Spleen (tissue), 11 donors: ENCODE data around the gene SPACDR. TPM values are rescaled to one million over a fixed set of nuclear protein-coding genes. Genes with fewer than 3 reads are reported as not detected.

Experiments
- DNase-seq: peaks from one replicate; pipeline ENCODE4 v3.0.0-alpha.2; 2020
- H3K27ac ChIP-seq, 8 donors: fragments of 200-600 bp; sonication (generic) in 7 of 8; 1 replicate in 4 of 8; 2 replicates in 4 of 8; pipeline versions ENCODE4 v1.5.0 to v1.8.0; 2016 to 2021; ENCODE audit warnings: inconsistent platforms in 4 of 8, mild to moderate bottlenecking in 4 of 8, moderate library complexity in 1 of 8
- H3K27me3 ChIP-seq, 7 donors: fragments of 200-600 bp; sonication (generic) in 6 of 7; replicated peaks in 1 of 7; 1 replicate in 4 of 7; 2 replicates in 3 of 7; pipeline versions ENCODE4 v1.5.0 to v1.8.0; 2016 to 2021; ENCODE audit warnings: inconsistent platforms in 3 of 7, mild to moderate bottlenecking in 1 of 7
- H3K36me3 ChIP-seq, 6 donors: fragments of 200-600 bp; sonication (generic) in 5 of 6; 1 replicate in 4 of 6; 2 replicates in 2 of 6; pipeline versions ENCODE4 v1.5.0 to v1.8.0; 2016 to 2021; ENCODE audit warnings: inconsistent platforms in 2 of 6
- H3K4me1 ChIP-seq, 6 donors: fragments of 200-600 bp; sonication (generic) in 5 of 6; 1 replicate in 3 of 6; 2 replicates in 3 of 6; pipeline versions ENCODE4 v1.5.0 to v1.8.0; 2016 to 2021; ENCODE audit warnings: inconsistent platforms in 3 of 6
- H3K4me3 ChIP-seq, 8 donors: fragments of 200-600 bp; sonication (generic) in 7 of 8; 1 replicate in 4 of 8; 2 replicates in 4 of 8; pipeline versions ENCODE4 v1.5.0 to v1.8.0; 2016 to 2021; ENCODE audit warnings: inconsistent platforms in 4 of 8, mild to moderate bottlenecking in 4 of 8, moderate library complexity in 2 of 8
- H3K9me3 ChIP-seq, 8 donors: fragments of 200-600 bp; sonication (generic) in 7 of 8; 1 replicate in 4 of 8; 2 replicates in 4 of 8; pipeline versions ENCODE4 v1.5.0 to v1.8.0; 2016 to 2021; ENCODE audit warnings: inconsistent platforms in 4 of 8
- POLR2A ChIP-seq, 3 donors: fragments of 450-650 bp; IDR thresholded peaks; one replicate each; pipeline ENCODE4 v1.5.1; 2017; ENCODE audit warnings: antibody characterized with exemption in 3 of 3, mild to moderate bottlenecking in 1 of 3
- POLR2AphosphoS5 ChIP-seq, 3 donors: sonication (generic); formaldehyde crosslinking; IDR thresholded peaks; one replicate each; pipeline ENCODE4 v1.5.1; 2017; ENCODE audit warnings: antibody characterized with exemption in 3 of 3
- WGBS, 5 donors: extraction: QIAGEN DNeasy Blood & Tissue Kit in 3 of 5; methylation state at CpG; one replicate each; pipeline versions ENCODE4 v1.1.5 to v1.1.7; 2013 to 2018; 5-methylcytosine and 5-hydroxymethylcytosine counted together
- intact Hi-C: fragments of 100-400 bp; cut with DNase I; formaldehyde crosslinking; loops from one replicate; pipeline ENCODE4 v1.15.0; 2023; ENCODE audit warnings: low total_unique reads
- polyA plus RNA-seq, 3 donors: library from polyadenylated mRNA; stranded (reverse); fragments of 200-250 nt; gene quantifications; one replicate each; pipeline ENCODE4 v1.2.1, GENCODE V29; 2013
- total RNA-seq, 7 donors: library from RNA; depleted of rRNA in 3 of 7; stranded (reverse); fragments of >200 nt in 3 of 7; fragmentation: NEBNext Ultra II Directional in 4 of 7; extraction: Animal tissue kit (Norgen Biotek cat#: 25700) in 4 of 7; gene quantifications; one replicate each; pipeline versions ENCODE4 v1.1.0 to v1.2.1, GENCODE V29; 2016 to 2021
- TF ChIP-seq, protein P1 (sequence below), 11 experiments: fragments of 200-600 bp in 7 of 11; fragments of 450-650 bp in 4 of 11; sonication (generic) in 4 of 11; IDR thresholded peaks in 8 of 11; conservative IDR thresholded peaks in 3 of 11; 1 replicate in 7 of 11; 2 replicates in 4 of 11; pipeline versions ENCODE4 v1.4.0 to v1.8.0; 2016 to 2021; ENCODE audit warnings: antibody characterized with exemption in 11 of 11, inconsistent platforms in 4 of 11, mild to moderate bottlenecking in 1 of 11
- donor health status: healthy with polysubstance abuse.
- donor health status: DM: no; HTN: no; CAD: no; lungs with moderate emphysema.
- donor health status: DM: no; HTN: no; CAD: no.
- donor health status: Bipolar disorder and iron deficiency.
- donor health status: healthy.
- donor health status: DM: no; HTN: no; CAD: no.
- donor health status: DM: yes; HTN: yes; CAD: no.

The SPACDR gene
- total and polyA plus RNA-seq, 10 donors = 0.65 to 4.6 (median 1.7) TPM; not detected in 2

- H3K27me3 ChIP-seq = no peaks in the 10 kb centered on the region
- H3K4me1 ChIP-seq = peaks cover 17 to 82% (median 45%) of the 10 kb centered on the region in 6 donors
- no peaks in the 10 kb centered on the region for H3K9me3 ChIP-seq
- WGBS, 5 donors = 69 to 82% (median 74%) methylated on average over 13 to 22 of the region's 22 CpGs
- no peak overlapping the region for H3K4me3 ChIP-seq
- TF ChIP-seq POLR2A (IDR thresholded peaks at IDR 0.05) (no peak), POLR2AphosphoS5 (IDR thresholded peaks at IDR 0.05) (peak in 1 of 3 donors; percentile 47)
- TF ChIP-seq, protein P1, sequence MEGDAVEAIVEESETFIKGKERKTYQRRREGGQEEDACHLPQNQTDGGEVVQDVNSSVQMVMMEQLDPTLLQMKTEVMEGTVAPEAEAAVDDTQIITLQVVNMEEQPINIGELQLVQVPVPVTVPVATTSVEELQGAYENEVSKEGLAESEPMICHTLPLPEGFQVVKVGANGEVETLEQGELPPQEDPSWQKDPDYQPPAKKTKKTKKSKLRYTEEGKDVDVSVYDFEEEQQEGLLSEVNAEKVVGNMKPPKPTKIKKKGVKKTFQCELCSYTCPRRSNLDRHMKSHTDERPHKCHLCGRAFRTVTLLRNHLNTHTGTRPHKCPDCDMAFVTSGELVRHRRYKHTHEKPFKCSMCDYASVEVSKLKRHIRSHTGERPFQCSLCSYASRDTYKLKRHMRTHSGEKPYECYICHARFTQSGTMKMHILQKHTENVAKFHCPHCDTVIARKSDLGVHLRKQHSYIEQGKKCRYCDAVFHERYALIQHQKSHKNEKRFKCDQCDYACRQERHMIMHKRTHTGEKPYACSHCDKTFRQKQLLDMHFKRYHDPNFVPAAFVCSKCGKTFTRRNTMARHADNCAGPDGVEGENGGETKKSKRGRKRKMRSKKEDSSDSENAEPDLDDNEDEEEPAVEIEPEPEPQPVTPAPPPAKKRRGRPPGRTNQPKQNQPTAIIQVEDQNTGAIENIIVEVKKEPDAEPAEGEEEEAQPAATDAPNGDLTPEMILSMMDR (IDR thresholded peaks at IDR 0.05 in 8 of 11, conservative IDR thresholded peaks at IDR 0.05 in 3 of 11) = no peak
- peaks cover 0 to 97% (median 46%) of the 10 kb centered on the region in 6 donors for H3K36me3 ChIP-seq
- intact Hi-C loops = loop anchor here (2.0 kb wide), 1 partner anchor 95 kb away; no protein-coding TSS in a partner anchor
- peak overlapping the region in 2 of 8 donors; percentile 21 to 28 for H3K27ac ChIP-seq
- DNase-seq = peak; percentile 76
These were observed 3.7 kb upstream of the SPACDR start for GRCh38 chr7:100467638-100468373.

GRCh38 chr7:100466653-100467605 lies 2.9 kb upstream of the SPACDR start:
- Histone ChIP-seq H3K9me3 (no peaks in the 10 kb centered on the region), H3K4me1 (peaks cover 13 to 73% (median 38%) of the 10 kb centered on the region in 6 donors), H3K27me3 (no peaks in the 10 kb centered on the region), H3K36me3 (peaks cover 0 to 97% (median 45%) of the 10 kb centered on the region in 6 donors), H3K4me3 (no peak overlapping the region), H3K27ac (peak overlapping the region in 2 of 8 donors; percentile 21 to 60)
- intact Hi-C loops = no loop called here
- TF ChIP-seq, protein P1 (IDR thresholded peaks at IDR 0.05 in 8 of 11, conservative IDR thresholded peaks at IDR 0.05 in 3 of 11) = no peak
- TF ChIP-seq POLR2A (IDR thresholded peaks at IDR 0.05) (no peak), POLR2AphosphoS5 (IDR thresholded peaks at IDR 0.05) (peak in 2 of 3 donors; percentile 38 to 69)
- 82 to 90% (median 84%) methylated on average over 30 to 32 of the region's 32 CpGs for WGBS, 5 donors
- no peak for DNase-seq

DNA sequence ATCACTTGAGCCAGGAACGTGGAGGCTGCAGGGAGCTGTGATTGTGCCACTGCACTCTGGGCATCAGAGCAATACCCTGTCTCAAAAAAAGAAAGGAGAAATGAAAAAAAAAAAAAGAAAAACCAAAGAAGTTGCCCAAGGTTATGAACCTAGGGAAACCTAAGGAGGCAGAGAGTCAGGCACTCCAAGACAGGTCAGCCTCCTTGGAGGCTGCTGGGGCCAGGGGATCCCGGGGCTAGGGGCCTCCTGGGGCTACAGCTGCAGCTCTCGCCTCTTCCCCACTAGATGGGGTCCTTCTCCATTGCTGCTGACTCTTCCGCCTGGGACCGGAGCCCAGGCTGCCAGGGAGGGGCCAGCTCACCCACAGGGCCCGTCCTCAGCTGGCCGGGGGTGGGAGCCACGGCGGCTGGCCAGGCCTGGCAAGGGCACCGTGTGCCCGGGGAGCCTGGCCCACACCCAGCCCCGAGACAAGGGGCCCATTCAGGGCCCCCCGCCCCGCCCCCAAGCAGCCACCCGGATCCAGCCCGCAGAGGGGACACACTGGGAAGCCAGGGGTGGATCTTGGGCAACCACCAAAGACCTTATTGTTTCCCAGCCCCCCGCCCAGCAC lies 1.7 kb upstream of the SPACDR start:
- 15 to 49% (median 27%) methylated on average over 10 to 17 of the region's 17 CpGs for WGBS, 5 donors
- intact Hi-C loops = no loop called here
- DNase-seq = peak; percentile 84
- Histone ChIP-seq H3K4me1 (peaks cover 13 to 62% (median 35%) of the 10 kb centered on the region in 6 donors), H3K36me3 (peaks cover 0 to 97% (median 44%) of the 10 kb centered on the region in 6 donors), H3K27ac (peak overlapping the region in 5 of 8 donors; percentile 31 to 60 (median 48)), H3K9me3 (no peaks in the 10 kb centered on the region), H3K27me3 (no peaks in the 10 kb centered on the region), H3K4me3 (no peak overlapping the region)
- TF ChIP-seq POLR2A (IDR thresholded peaks at IDR 0.05) = no peak
- TF ChIP-seq, protein P1 (IDR thresholded peaks at IDR 0.05 in 8 of 11, conservative IDR thresholded peaks at IDR 0.05 in 3 of 11) = peak in 10 of 11 experiments; percentile 15 to 75 (median 56)
- TF ChIP-seq POLR2AphosphoS5 (IDR thresholded peaks at IDR 0.05) = peak; percentile 64 to 83 (median 76)
